ENCODE results near the gene FAM78B.

The FAM78B gene

DNA sequence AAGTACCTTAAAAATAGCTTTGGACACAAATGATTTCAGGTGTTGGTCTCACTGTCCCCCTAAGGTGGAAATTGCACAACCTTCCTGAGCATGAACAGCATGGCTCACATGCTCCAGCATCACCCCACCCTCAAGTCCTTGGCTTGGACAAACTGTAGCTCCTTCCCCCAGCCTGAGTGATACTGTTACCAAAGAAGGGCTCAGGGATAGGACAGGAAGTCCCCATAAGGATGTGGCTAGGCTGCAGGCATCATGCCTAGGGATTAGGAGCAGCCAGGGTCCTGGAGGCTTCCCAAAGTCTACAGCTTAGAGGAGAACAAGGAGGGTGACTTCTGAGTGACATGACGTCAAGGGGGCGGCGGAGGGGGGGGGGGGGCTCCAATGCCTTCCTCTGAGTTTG lies 10.1 kb downstream of the FAM78B start:
- Histone ChIP-seq H4K20me1 (ENCODE audit: insufficient read depth) (no peaks in the 10 kb centered on the region), H3K4me1 (ENCODE audit: low read depth, poor library complexity, severe bottlenecking) (no peaks in the 10 kb centered on the region), H2AFZ (ENCODE audit: low read depth) (no peak overlapping the region), H3K36me3 (ENCODE audit: insufficient read depth) (no peaks in the 10 kb centered on the region), H3K9ac (no peak overlapping the region), H3K4me3 (IDR thresholded peaks at IDR 0.05; ENCODE audit: insufficient read depth, low read depth, low read length) (no peak overlapping the region), H3K4me2 (no peak overlapping the region), H3K27ac (no peak overlapping the region), H3K27me3 (ENCODE audit: insufficient read depth, low read depth) (no peaks in the 10 kb centered on the region), H3K79me2 (ENCODE audit: insufficient read depth, low read depth) (no peaks in the 10 kb centered on the region)
- TF ChIP-seq, protein P1, sequence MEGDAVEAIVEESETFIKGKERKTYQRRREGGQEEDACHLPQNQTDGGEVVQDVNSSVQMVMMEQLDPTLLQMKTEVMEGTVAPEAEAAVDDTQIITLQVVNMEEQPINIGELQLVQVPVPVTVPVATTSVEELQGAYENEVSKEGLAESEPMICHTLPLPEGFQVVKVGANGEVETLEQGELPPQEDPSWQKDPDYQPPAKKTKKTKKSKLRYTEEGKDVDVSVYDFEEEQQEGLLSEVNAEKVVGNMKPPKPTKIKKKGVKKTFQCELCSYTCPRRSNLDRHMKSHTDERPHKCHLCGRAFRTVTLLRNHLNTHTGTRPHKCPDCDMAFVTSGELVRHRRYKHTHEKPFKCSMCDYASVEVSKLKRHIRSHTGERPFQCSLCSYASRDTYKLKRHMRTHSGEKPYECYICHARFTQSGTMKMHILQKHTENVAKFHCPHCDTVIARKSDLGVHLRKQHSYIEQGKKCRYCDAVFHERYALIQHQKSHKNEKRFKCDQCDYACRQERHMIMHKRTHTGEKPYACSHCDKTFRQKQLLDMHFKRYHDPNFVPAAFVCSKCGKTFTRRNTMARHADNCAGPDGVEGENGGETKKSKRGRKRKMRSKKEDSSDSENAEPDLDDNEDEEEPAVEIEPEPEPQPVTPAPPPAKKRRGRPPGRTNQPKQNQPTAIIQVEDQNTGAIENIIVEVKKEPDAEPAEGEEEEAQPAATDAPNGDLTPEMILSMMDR (conservative IDR thresholded peaks at IDR 0.05; ENCODE audit: low read depth, low read length), result no peak

DNA sequence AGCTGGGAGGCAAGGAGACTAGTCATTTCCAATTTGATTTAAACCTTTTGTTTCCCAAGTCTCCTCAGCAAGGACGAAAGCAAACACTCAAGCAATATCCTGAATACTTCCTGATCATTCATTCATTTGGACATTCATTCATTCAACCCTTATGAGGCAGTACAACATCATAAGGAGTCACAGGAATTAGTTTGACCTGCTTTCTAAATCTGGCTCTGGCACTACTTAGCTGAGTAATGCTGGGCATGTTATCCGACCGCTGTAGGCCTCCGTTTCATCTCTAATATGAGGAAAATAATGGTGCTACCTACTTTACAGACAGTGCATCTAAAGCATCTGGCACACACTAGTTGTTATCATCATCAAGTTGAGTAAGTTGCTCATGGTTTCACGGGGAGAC lies 11.7 kb downstream of the FAM78B start:
- Histone ChIP-seq H3K36me3 (ENCODE audit: insufficient read depth) (no peaks in the 10 kb centered on the region), H3K4me1 (ENCODE audit: low read depth, poor library complexity, severe bottlenecking) (no peaks in the 10 kb centered on the region), H3K4me2 (no peak overlapping the region), H3K27me3 (ENCODE audit: insufficient read depth, low read depth) (no peaks in the 10 kb centered on the region), H3K79me2 (ENCODE audit: insufficient read depth, low read depth) (no peaks in the 10 kb centered on the region), H3K4me3 (IDR thresholded peaks at IDR 0.05; ENCODE audit: insufficient read depth, low read depth, low read length) (no peak overlapping the region), H3K27ac (no peak overlapping the region), H4K20me1 (ENCODE audit: insufficient read depth) (no peaks in the 10 kb centered on the region), H2AFZ (ENCODE audit: low read depth) (no peak overlapping the region), H3K9ac (no peak overlapping the region)
- TF ChIP-seq, protein P1 (conservative IDR thresholded peaks at IDR 0.05; ENCODE audit: low read depth, low read length), result no peak

DNA sequence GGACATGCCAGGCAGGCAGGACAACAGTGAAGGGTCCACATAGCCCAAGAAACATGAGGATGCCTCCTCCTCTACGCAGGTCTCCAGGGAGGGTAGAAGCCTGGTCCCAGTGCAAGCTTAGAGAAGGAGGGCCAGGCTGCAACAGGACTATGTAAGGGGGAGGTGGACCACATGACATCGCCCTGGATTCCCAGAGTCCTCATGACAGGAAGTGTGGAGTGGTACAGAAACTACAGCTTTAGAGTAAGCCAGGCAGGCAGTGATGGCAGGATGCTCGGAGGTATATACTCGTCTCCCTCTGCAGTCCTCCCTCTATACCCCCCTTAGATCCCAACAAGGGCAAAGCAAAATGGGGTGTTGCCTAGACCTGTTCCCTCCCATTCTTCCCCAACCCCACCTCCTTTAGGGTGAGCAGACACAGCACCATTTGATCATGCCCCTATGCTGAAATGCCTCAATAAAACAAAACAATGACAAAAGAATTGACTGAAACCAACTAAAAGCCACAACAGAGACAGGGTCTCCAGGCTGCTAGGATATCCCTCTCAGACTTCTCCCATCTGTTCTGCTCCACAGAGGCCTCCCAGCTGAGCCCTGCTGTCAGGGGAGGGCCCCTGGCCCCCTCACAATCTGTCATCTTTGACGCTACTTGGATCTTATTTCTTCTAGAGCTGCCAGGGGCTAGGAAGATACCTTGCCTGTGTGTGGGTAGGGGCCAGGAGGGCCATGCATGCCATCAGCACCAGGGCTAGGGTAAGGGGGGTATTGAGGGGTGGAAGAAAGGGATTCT lies 13.1 kb downstream of the FAM78B start:
- Histone ChIP-seq H3K9ac (no peak overlapping the region), H4K20me1 (ENCODE audit: insufficient read depth) (no peaks in the 10 kb centered on the region), H3K27me3 (ENCODE audit: insufficient read depth, low read depth) (no peaks in the 10 kb centered on the region), H3K4me3 (IDR thresholded peaks at IDR 0.05; ENCODE audit: insufficient read depth, low read depth, low read length) (no peak overlapping the region), H3K27ac (no peak overlapping the region), H3K79me2 (ENCODE audit: insufficient read depth, low read depth) (no peaks in the 10 kb centered on the region), H3K36me3 (ENCODE audit: insufficient read depth) (no peaks in the 10 kb centered on the region), H2AFZ (ENCODE audit: low read depth) (no peak overlapping the region), H3K4me1 (ENCODE audit: low read depth, poor library complexity, severe bottlenecking) (no peaks in the 10 kb centered on the region), H3K4me2 (no peak overlapping the region)
- TF ChIP-seq, protein P1 (conservative IDR thresholded peaks at IDR 0.05; ENCODE audit: low read depth, low read length), result no peak

DNA sequence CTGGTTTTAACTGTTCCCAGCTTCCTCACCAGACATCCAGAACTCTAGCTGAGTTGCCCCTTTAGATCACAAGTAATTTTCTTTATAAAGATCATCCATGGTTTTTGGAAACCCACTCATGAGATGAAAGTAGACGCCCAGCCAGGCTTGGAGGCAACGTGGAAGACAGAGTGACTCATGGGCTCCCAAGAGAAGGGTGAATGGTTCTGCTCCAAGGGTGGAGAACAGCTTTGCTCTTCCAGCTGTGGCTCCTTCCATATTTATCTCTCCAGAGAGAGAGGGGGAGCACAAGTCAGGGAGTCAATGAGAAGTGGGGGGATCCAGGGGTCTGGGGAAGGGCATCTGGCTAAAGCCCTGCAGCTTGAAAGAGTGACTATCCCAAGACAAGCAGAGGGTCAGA lies 13.8 kb downstream of the FAM78B start:
- no peaks in the 10 kb centered on the region for H3K79me2 ChIP-seq (ENCODE audit: insufficient read depth, low read depth)
- no peaks in the 10 kb centered on the region for H3K4me1 ChIP-seq (ENCODE audit: low read depth, poor library complexity, severe bottlenecking)
- TF ChIP-seq, protein P1 (conservative IDR thresholded peaks at IDR 0.05; ENCODE audit: low read depth, low read length), result no peak
- no peaks in the 10 kb centered on the region for H3K36me3 ChIP-seq (ENCODE audit: insufficient read depth)
- no peaks in the 10 kb centered on the region for H4K20me1 ChIP-seq (ENCODE audit: insufficient read depth)
- no peaks in the 10 kb centered on the region for H3K27me3 ChIP-seq (ENCODE audit: insufficient read depth, low read depth)
- no peak overlapping the region for H3K4me2 ChIP-seq
- H3K4me3 ChIP-seq (IDR thresholded peaks at IDR 0.05; ENCODE audit: insufficient read depth, low read depth, low read length), result no peak overlapping the region
- no peak overlapping the region for H2AFZ ChIP-seq (ENCODE audit: low read depth)
- H3K9ac ChIP-seq, result no peak overlapping the region
- H3K27ac ChIP-seq, result no peak overlapping the region
